Activated T-cell treated with anti-CD3 and anti-CD28 coated beads, Interleukin-2, amount 50 U/mL, for 24 hours (primary cell): ENCODE data around the gene YWHAB.

Experiments
- DNase-seq: peaks from one replicate; pipeline ENCODE4 v3.0.0-alpha.2; 2020
- H3K27ac Mint-ChIP-seq: 2 replicates; pipeline ENCODE4 v1.8.0; 2020; ENCODE audit warnings: mild to moderate bottlenecking, mixed read lengths
- H3K27me3 Mint-ChIP-seq: 2 replicates; pipeline ENCODE4 v1.8.0; 2020; ENCODE audit warnings: mixed read lengths
- H3K36me3 Mint-ChIP-seq: 2 replicates; pipeline ENCODE4 v1.8.0; 2020; ENCODE audit warnings: low read depth, mixed read lengths
- H3K4me1 Mint-ChIP-seq: 2 replicates; pipeline ENCODE4 v1.8.0; 2020; ENCODE audit warnings: low read depth, mixed read lengths
- H3K4me3 Mint-ChIP-seq: 2 replicates; pipeline ENCODE4 v1.8.0; 2020; ENCODE audit warnings: mild to moderate bottlenecking, moderate library complexity, mixed read lengths
- H3K9me3 Mint-ChIP-seq: 2 replicates; pipeline ENCODE4 v1.8.0; 2020; ENCODE audit warnings: mixed read lengths

The YWHAB gene

GRCh38 chr20:44885392-44886265, at the start of gene YWHAB:
Gene YWHAB (plus strand): TSS chr20:44885705. CDS start chr20:44901534, 15,829 bp downstream.
- Mint-ChIP-seq H3K9me3 (no peaks in the 10 kb centered on the region), H3K4me3 (peak within 1 kb of the TSS; percentile 96), H3K27me3 (no peaks in the 10 kb centered on the region), H3K4me1 (peaks cover 70% of the 10 kb centered on the region), H3K27ac (peak within 1 kb of the TSS; percentile 97), H3K36me3 (peaks cover 45% of the 10 kb centered on the region)
- peak; percentile 98 for DNase-seq

- no peak overlapping the region for H3K27ac Mint-ChIP-seq
- no peak overlapping the region for H3K4me3 Mint-ChIP-seq
- H3K36me3 Mint-ChIP-seq = no peaks in the 10 kb centered on the region
- H3K9me3 Mint-ChIP-seq = peaks cover 3% of the 10 kb centered on the region
- no peak for DNase-seq
- H3K27me3 Mint-ChIP-seq = peaks cover 21% of the 10 kb centered on the region
- peaks cover 6% of the 10 kb centered on the region for H3K4me1 Mint-ChIP-seq
These were observed 48.8 kb upstream of the YWHAB start for GRCh38 chr20:44836601-44837120.

GRCh38 chr20:44837946-44838345, 47.6 kb upstream of the YWHAB start:
- H3K36me3 Mint-ChIP-seq = no peaks in the 10 kb centered on the region
- H3K4me3 Mint-ChIP-seq = no peak overlapping the region
- no peak overlapping the region for H3K27ac Mint-ChIP-seq
- peaks cover 3% of the 10 kb centered on the region for H3K9me3 Mint-ChIP-seq
- peaks cover 6% of the 10 kb centered on the region for H3K4me1 Mint-ChIP-seq
- no peak for DNase-seq
- H3K27me3 Mint-ChIP-seq = peaks cover 21% of the 10 kb centered on the region

GRCh38 chr20:44838521-44838920, 47.0 kb upstream of the YWHAB start:
- no peak overlapping the region for H3K27ac Mint-ChIP-seq
- peaks cover 6% of the 10 kb centered on the region for H3K4me1 Mint-ChIP-seq
- peaks cover 25% of the 10 kb centered on the region for H3K27me3 Mint-ChIP-seq
- peaks cover 3% of the 10 kb centered on the region for H3K9me3 Mint-ChIP-seq
- no peak overlapping the region for H3K4me3 Mint-ChIP-seq
- no peaks in the 10 kb centered on the region for H3K36me3 Mint-ChIP-seq
- DNase-seq = no peak

- peaks cover 32% of the 10 kb centered on the region for H3K27me3 Mint-ChIP-seq
- no peak for DNase-seq
- H3K4me1 Mint-ChIP-seq = peaks cover 6% of the 10 kb centered on the region
- no peaks in the 10 kb centered on the region for H3K36me3 Mint-ChIP-seq
- H3K27ac Mint-ChIP-seq = no peak overlapping the region
- peaks cover 3% of the 10 kb centered on the region for H3K9me3 Mint-ChIP-seq
- H3K4me3 Mint-ChIP-seq = no peak overlapping the region
These were observed 46.0 kb upstream of the YWHAB start for GRCh38 chr20:44839481-44839880.

GRCh38 chr20:44840826-44841225, 44.7 kb upstream of the YWHAB start:
- Mint-ChIP-seq H3K4me3 (no peak overlapping the region), H3K9me3 (peaks cover 3% of the 10 kb centered on the region), H3K4me1 (no peaks in the 10 kb centered on the region), H3K27me3 (peaks cover 36% of the 10 kb centered on the region), H3K27ac (no peak overlapping the region), H3K36me3 (no peaks in the 10 kb centered on the region)
- no peak for DNase-seq

GRCh38 chr20:44841955-44842354, 43.5 kb upstream of the YWHAB start:
- Mint-ChIP-seq H3K4me3 (no peak overlapping the region), H3K27me3 (peaks cover 36% of the 10 kb centered on the region), H3K27ac (no peak overlapping the region), H3K36me3 (no peaks in the 10 kb centered on the region), H3K9me3 (peaks cover 3% of the 10 kb centered on the region), H3K4me1 (no peaks in the 10 kb centered on the region)
- no peak for DNase-seq

- peaks cover 3% of the 10 kb centered on the region for H3K9me3 Mint-ChIP-seq
- no peak overlapping the region for H3K27ac Mint-ChIP-seq
- H3K4me1 Mint-ChIP-seq = no peaks in the 10 kb centered on the region
- H3K27me3 Mint-ChIP-seq = peaks cover 36% of the 10 kb centered on the region
- no peaks in the 10 kb centered on the region for H3K36me3 Mint-ChIP-seq
- no peak overlapping the region for H3K4me3 Mint-ChIP-seq
- no peak for DNase-seq
These were observed 41.6 kb upstream of the YWHAB start for GRCh38 chr20:44843876-44844275.

GRCh38 chr20:44848254-44849015, 37.1 kb upstream of the YWHAB start:
- Mint-ChIP-seq H3K27ac (no peak overlapping the region), H3K4me3 (no peak overlapping the region)

GRCh38 chr20:44849703-44850102, 35.8 kb upstream of the YWHAB start:
- Mint-ChIP-seq H3K4me3 (no peak overlapping the region), H3K27me3 (peaks cover 16% of the 10 kb centered on the region), H3K36me3 (no peaks in the 10 kb centered on the region), H3K27ac (no peak overlapping the region), H3K9me3 (no peaks in the 10 kb centered on the region), H3K4me1 (peaks cover 4% of the 10 kb centered on the region)
- DNase-seq = no peak

More at GRCh38 chr20:44848254-44849015, 37.1 kb upstream of the YWHAB start:
- no peaks in the 10 kb centered on the region for H3K36me3 Mint-ChIP-seq
- H3K4me1 Mint-ChIP-seq = peaks cover 4% of the 10 kb centered on the region
- DNase-seq = no peak
- H3K27me3 Mint-ChIP-seq = peaks cover 25% of the 10 kb centered on the region
- no peaks in the 10 kb centered on the region for H3K9me3 Mint-ChIP-seq

- no peak for DNase-seq
- H3K9me3 Mint-ChIP-seq = no peaks in the 10 kb centered on the region
- no peak overlapping the region for H3K4me3 Mint-ChIP-seq
- H3K27ac Mint-ChIP-seq = no peak overlapping the region
- H3K36me3 Mint-ChIP-seq = no peaks in the 10 kb centered on the region
- peaks cover 12% of the 10 kb centered on the region for H3K27me3 Mint-ChIP-seq
- H3K4me1 Mint-ChIP-seq = peaks cover 4% of the 10 kb centered on the region
These were observed 35.2 kb upstream of the YWHAB start for GRCh38 chr20:44850272-44850671.

- Mint-ChIP-seq H3K36me3 (no peaks in the 10 kb centered on the region), H3K4me3 (no peak overlapping the region)
These were observed 34.7 kb upstream of the YWHAB start for GRCh38 chr20:44850837-44851236.

GRCh38 chr20:44851545-44851944, 34.0 kb upstream of the YWHAB start:
- Mint-ChIP-seq H3K27ac (no peak overlapping the region), H3K9me3 (no peaks in the 10 kb centered on the region), H3K4me1 (peaks cover 4% of the 10 kb centered on the region), H3K4me3 (no peak overlapping the region), H3K36me3 (no peaks in the 10 kb centered on the region), H3K27me3 (peaks cover 12% of the 10 kb centered on the region)
- DNase-seq = no peak

More at GRCh38 chr20:44850837-44851236, 34.7 kb upstream of the YWHAB start:
- no peak for DNase-seq
- Mint-ChIP-seq H3K27ac (no peak overlapping the region), H3K27me3 (peaks cover 12% of the 10 kb centered on the region), H3K9me3 (no peaks in the 10 kb centered on the region), H3K4me1 (peaks cover 4% of the 10 kb centered on the region)

- Mint-ChIP-seq H3K4me1 (peaks cover 6% of the 10 kb centered on the region), H3K9me3 (no peaks in the 10 kb centered on the region), H3K27me3 (no peaks in the 10 kb centered on the region), H3K36me3 (no peaks in the 10 kb centered on the region), H3K27ac (peak overlapping the region; percentile 23), H3K4me3 (no peak overlapping the region)
- no peak for DNase-seq
These were observed 29.1 kb upstream of the YWHAB start for GRCh38 chr20:44856442-44856841.
